Measurements from ENCODE around the gene TCHP.

DNA sequence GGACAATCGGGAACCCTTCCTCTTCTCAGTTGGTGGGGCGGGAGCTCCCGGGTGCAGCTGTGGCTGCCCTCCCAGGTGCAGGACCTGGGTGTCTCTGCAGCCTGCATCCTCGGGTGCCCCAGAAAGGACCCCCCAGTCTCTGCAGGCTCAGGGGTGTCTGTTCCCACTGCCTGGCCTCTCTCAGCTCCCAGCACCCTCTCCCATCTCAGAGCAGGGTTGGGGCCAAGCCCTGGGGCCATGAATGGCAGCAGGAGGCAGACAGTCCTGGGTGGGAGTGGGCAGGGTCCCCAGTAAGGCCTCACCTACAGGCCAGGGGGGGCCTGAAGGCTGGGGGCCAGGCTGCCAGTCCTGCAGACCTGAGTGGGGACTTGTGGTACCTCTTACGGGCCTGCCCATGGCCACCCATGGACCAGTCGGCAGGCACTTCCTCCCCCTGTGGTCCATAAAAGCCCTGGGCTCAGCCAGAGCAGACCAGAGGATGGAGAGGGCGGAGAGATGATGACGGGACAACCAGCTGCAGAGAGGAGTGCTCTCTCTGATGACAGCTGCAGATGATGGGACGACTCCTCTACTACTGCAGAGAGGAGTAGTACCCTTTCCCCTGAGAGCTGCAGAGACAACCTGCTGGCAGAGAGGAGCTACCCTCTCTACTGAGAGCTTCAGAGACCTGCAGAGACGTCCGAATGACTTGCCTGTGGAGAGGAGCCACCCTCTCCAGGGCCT, 26.6 kb downstream of the TCHP start:
- TF ChIP-seq, protein P1, sequence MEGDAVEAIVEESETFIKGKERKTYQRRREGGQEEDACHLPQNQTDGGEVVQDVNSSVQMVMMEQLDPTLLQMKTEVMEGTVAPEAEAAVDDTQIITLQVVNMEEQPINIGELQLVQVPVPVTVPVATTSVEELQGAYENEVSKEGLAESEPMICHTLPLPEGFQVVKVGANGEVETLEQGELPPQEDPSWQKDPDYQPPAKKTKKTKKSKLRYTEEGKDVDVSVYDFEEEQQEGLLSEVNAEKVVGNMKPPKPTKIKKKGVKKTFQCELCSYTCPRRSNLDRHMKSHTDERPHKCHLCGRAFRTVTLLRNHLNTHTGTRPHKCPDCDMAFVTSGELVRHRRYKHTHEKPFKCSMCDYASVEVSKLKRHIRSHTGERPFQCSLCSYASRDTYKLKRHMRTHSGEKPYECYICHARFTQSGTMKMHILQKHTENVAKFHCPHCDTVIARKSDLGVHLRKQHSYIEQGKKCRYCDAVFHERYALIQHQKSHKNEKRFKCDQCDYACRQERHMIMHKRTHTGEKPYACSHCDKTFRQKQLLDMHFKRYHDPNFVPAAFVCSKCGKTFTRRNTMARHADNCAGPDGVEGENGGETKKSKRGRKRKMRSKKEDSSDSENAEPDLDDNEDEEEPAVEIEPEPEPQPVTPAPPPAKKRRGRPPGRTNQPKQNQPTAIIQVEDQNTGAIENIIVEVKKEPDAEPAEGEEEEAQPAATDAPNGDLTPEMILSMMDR (IDR thresholded peaks at IDR 0.05) = no peak
- TF ChIP-seq POLR2A (IDR thresholded peaks at IDR 0.05) = no peak

All from Peyer's patch (tissue), 4 donors.